CD4-positive, alpha-beta T cell treated with Interferon alpha-2 for 1 hour (primary cell): ENCODE data around the gene RASSF7.

Source experiments
- DNase-seq, 2 donors: peaks; one replicate each; pipeline ENCODE4 v3.0.0-alpha.2; 2020 to 2022

Gene RASSF7

DNA sequence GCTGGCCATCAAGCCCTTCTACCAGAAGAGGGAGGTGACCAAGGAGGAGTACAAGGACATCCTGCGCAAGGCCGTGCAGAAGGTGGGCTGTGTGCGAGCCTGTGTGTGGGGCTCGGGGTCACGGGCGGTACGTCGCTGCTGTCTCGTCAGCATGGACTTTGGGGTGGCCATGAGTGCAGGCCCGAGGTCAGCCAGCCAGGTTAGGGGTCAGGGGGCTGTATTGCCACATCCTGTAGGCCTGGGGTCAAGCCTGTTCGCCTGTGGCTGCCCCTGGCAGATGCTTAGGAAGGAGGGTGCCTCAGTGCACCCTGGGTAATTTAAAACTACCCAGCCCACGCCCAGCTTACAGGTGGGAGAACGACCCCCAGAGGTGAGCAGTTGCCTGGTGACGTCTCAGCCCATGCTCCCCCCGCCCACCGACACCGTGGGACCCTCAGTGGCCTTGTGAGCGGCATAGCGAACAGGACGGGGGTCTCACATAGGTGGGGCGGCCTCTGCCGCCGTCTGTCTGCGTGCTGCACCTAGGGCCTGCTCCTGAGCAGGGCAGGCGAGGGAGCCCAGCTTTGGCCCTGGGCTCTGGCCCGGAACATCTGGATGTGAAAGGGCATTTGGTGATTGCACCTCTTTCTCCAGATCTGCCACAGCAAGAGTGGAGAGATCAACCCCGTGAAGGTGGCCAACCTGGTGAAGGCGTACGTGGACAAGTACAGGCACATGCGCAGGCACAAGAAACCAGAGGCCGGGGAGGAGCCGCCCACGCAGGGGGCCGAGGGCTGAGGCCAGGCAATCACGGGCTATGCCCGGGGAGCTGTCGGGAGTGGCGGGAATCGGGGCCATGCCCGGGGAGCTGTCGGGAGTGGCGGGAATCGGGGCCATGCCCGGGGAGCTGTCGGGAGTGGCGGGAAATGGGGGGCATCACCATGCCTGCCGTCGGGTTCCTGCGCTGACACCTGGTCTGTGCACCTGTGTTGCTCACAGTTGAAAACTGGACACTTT, 50.5 kb downstream of the RASSF7 start:
- peak; percentile 43 to 46 for DNase-seq

DNA sequence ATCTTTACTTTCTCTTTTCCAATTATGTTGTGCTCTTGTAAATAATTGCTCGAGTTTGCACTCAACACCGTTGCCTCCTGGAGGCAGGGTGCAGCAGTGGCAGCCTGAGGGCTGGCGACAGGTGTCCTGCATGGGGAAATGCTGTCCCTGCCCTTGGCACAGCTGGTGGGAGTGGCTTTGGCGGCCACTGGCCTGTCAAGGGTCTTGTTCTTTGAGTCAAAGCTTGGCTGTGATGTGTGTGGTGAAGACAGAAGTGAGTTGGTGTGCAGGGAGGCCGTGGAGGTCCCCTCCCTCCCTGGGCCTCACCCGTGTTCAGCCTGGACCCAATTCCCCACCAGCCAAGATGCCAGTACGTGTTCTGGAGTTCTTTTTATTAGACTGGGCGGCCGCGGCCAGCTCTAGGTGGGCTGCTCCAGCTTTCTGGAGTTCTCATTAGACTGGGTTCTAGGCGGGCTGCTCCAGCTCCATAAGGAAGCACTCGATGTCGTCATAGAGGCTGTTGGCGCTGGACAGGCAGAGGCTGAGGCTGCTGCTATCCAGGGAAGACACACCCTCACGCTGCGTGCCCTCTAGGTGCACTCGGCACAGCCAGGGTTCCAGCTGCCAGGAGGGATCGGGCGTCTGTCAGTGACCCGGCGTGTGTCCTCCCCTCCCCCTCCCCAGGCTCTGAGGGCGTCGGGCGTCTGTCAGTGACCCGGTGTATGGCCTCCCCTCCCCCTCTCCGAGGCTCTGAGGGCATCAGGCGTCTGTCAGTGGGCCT, 51.6 kb downstream of the RASSF7 start:
- DNase-seq, result peak; percentile 55 to 56

DNA sequence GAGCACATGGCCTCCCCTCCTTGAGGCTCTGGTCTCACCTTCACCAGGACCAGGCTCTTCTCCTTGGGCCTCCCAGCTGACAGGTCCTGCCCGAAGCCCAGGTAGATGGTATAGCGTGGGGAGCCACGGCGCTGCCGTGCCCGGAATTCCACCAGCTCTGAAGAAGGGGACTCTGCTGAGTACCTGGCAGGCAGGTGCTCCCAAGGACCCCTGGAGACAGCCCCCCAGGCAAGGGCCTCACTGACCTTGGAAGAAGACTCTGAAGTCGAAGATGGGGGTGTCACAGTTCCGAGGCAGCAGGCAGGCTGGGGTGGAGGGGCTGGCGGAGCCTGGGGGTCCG, 52.2 kb downstream of the RASSF7 start:
- DNase-seq, result no peak

DNA sequence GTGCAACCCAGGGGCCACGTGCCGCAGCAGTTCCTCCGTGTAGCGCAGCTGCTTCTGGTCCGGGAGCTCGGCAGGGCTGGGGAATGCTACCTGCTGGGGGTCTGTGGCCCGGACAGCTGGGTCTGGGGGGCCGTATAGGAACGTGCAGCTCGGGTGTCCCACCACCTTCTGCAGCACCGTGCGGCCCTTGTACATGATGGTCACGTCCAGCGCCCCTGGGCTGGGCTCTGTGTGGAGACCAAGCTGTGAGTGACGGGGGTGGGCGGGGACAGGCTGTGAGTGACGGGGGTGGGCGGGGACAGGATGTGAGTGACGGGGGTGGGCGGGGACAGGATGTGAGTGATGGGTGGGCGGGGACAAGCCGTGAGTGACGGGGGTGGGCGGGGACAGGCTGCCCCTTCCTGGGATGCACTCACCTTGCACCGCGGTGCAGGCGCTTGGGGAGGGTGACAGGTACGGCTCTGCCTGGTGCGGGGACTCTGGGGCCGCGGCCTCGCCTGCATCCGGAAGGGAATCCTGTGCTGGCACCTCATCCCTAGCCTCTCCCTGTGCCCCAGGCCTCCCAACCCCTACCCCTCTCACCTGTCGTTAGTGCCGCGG, 52.7 kb downstream of the RASSF7 start:
- peak; percentile 86 to 90 for DNase-seq
